Stimulated activated memory B cell treated with anti-CD40 and anti-IgM and Interleukin-4, amounts not matched to agents 10 μg/mL and 1 μg/mL and 100 μg/mL, for 72 hours (primary cell): Measurements from ENCODE around the gene RELT.

Experiments
- ATAC-seq: fragments of 150-1000 bp; cut with Tn5 transposase; 2 replicates; pipeline ENCODE4 v1.10.0; 2021
- H3K27ac Mint-ChIP-seq: one replicate; pipeline ENCODE4 v1.8.0; 2022; ENCODE audit warnings: mild to moderate bottlenecking, mixed read lengths
- H3K27me3 Mint-ChIP-seq: one replicate; pipeline ENCODE4 v1.8.0; 2022; ENCODE audit warnings: mixed read lengths
- H3K36me3 Mint-ChIP-seq: one replicate; pipeline ENCODE4 v1.8.0; 2022; ENCODE audit warnings: mixed read lengths
- H3K4me1 Mint-ChIP-seq: one replicate; pipeline ENCODE4 v1.8.0; 2022; ENCODE audit warnings: mixed read lengths
- H3K4me3 Mint-ChIP-seq: one replicate; pipeline ENCODE4 v1.8.0; 2022; ENCODE audit warnings: mild to moderate bottlenecking, moderate library complexity, mixed read lengths
- H3K9me3 Mint-ChIP-seq: one replicate; pipeline ENCODE4 v1.8.0; 2022; ENCODE audit warnings: mixed read lengths

The RELT gene

DNA sequence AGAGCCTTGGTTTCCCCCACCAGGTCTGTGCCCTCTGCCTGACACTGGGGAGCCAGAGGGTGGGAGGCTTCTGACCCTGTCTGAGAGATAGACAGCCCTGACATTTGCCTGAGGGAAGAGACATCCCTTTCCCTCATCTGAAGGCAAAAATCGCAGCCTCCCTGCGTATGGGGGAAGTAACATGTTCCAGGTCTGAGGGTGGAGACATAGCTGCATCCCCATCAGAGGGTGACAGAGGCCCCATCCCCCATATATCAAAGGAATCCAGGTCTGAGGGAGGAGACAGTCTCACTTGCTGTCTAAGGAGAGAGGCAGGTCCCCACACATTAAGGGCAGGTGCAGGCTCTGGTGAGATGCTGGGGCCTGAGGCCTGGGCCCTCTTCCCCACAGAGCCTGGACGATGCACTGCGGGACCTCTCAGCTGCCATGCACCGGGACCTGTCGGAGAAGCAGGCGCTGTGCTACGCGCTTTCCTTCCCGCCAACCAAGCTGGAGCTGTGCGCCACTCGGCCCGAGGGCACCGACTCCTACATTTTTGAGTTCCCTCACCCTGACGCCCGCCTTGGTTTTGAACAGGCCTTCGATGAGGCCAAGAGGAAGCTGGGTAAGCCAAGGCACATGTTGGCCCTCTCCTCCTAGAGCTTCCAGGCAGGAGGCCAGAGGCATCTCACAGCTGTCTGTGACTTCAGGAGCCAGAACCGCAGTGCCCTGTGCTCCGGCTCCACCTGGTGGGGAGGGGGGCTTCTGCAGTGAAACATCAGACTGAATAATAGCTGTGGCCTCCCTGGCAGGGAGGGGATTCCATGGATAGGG, 16.1 kb upstream of the RELT start:
- no peaks in the 10 kb centered on the region for H3K9me3 Mint-ChIP-seq
- H3K27me3 Mint-ChIP-seq: no peaks in the 10 kb centered on the region
- no peak for ATAC-seq
- H3K27ac Mint-ChIP-seq: no peak overlapping the region
- H3K4me3 Mint-ChIP-seq: no peak overlapping the region
- H3K36me3 Mint-ChIP-seq: peaks cover 46% of the 10 kb centered on the region
- H3K4me1 Mint-ChIP-seq: peaks cover 23% of the 10 kb centered on the region

DNA sequence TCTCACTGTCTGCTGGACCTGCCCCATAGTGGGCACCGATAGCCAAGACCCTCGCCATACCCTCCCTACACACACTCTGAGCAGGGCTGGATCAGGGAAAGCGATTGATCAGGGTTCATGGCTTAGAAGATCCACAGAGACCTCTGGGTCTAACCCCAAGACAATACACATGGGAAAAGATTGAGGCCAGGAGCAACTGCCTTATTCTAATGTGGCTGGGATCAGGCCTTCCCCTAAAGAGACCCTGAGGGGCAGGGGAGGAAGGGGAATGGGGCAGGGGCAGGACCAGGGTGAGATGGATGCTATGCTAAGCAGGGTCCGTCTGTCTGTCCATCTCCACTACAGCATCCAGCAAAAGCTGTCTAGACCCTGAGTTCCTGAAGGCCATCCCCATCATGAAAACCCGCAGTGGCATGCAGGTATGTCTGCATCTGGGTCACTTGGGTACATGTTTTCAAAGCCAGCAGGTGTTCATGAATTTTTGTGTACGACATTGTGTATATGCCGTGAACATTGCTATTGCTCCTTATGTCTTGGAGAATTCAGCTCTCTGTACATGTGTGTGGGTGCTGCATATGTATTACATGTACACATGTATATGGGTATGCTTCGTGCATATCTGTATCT, 15.3 kb upstream of the RELT start:
- no peak for ATAC-seq
- H3K36me3 Mint-ChIP-seq: peaks cover 49% of the 10 kb centered on the region
- H3K4me3 Mint-ChIP-seq: no peak overlapping the region
- H3K9me3 Mint-ChIP-seq: no peaks in the 10 kb centered on the region
- H3K4me1 Mint-ChIP-seq: peaks cover 27% of the 10 kb centered on the region
- no peak overlapping the region for H3K27ac Mint-ChIP-seq
- H3K27me3 Mint-ChIP-seq: no peaks in the 10 kb centered on the region

DNA sequence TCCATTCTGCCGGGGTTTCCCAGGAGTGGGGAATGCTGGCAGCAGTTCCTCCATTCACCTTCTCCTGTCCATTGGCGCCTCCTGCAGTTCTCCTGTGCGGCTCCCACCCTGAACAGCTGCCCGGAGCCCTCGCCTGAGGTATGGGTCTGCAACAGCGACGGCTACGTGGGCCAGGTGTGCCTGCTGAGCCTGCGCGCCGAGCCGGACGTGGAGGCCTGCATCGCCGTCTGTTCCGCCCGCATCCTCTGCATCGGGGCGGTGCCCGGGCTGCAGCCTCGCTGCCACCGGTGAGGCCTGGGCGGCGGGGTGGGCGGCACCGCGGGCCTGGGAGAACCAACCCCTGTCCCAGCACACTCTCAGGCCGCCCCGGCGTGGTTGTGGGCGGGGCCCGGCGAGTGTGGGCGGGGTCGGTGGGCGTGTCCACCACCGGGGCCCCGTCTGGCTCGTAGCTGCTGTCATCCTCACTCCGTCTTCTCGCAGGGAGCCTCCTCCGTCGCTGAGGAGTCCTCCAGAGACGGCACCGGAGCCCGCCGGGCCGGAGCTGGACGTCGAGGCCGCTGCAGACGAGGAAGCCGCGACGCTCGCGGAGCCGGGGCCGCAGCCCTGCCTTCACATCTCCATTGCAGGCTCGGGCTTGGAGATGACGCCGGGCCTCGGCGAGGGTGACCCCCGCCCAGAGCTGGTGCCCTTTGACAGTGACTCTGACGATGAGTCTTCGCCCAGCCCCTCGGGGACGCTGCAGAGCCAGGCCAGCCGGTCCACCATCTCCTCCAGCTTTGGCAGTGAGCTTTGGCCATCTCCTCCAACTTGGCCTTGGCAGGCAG, 14.0 kb upstream of the RELT start:
- Mint-ChIP-seq H3K36me3 (peaks cover 44% of the 10 kb centered on the region), H3K27me3 (no peaks in the 10 kb centered on the region), H3K27ac (peak overlapping the region; percentile 80), H3K9me3 (no peaks in the 10 kb centered on the region), H3K4me3 (no peak overlapping the region), H3K4me1 (peaks cover 40% of the 10 kb centered on the region)
- peak; percentile 35 for ATAC-seq

DNA sequence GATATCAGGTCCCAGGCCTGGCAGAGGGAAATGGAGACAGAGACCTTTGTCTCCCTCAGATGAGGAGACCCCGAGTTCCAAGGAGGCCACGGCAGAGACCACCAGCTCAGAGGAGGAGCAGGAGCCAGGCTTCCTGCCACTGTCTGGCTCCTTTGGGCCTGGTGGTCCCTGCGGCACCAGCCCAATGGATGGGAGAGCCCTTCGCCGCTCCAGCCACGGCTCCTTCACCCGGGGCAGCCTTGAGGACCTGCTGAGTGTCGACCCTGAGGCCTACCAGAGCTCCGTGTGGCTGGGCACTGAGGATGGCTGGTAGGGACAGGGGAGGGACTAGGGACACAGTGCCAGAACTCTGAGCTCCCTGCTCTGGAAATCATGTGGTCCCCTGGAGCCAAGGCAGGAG, 13.1 kb upstream of the RELT start:
- no peak for ATAC-seq
- peaks cover 50% of the 10 kb centered on the region for H3K4me1 Mint-ChIP-seq
- H3K36me3 Mint-ChIP-seq: peaks cover 35% of the 10 kb centered on the region
- peak overlapping the region; percentile 80 for H3K27ac Mint-ChIP-seq
- H3K4me3 Mint-ChIP-seq: no peak overlapping the region
- H3K27me3 Mint-ChIP-seq: no peaks in the 10 kb centered on the region
- H3K9me3 Mint-ChIP-seq: no peaks in the 10 kb centered on the region

DNA sequence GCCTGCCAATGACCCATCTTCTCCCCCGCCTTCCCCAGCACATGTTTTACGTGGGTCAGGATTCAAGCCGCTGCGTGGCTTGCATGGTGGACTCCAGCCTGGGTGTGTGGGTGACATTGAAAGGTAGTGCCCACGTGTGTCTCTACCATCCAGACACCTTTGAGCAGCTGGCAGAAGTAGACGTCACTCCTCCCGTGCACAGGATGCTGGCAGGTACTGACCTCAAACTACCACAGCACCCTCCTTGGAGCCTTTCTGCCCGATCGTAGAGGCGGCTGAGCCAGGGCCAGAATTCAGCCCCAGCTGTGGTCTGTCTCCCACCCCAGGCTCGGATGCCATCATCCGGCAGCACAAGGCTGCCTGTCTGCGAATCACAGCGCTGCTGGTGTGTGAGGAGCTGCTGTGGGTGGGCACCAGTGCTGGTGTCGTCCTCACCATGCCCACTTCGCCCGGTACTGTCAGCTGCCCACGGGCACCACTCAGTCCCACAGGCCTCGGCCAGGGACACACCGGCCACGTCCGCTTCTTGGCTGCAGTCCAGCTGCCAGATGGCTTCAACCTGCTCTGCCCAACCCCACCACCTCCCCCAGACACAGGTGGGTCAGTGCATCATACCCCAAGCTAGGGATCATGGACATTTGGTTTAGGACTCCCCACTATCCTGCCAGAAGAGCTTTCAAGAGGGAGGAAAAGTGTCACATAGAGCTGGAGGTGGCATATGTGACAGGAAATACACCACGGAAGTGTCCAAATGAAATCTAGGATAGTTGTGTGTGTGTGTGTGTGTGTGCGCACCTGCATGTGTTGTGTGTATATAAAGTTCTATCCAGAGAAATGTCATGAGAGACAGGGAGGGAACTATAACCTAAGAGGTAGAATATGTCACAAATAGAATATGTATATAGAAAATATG, 10.6 kb upstream of the RELT start:
- Mint-ChIP-seq H3K27me3 (no peaks in the 10 kb centered on the region), H3K4me3 (no peak overlapping the region), H3K4me1 (peaks cover 57% of the 10 kb centered on the region), H3K36me3 (peaks cover 35% of the 10 kb centered on the region), H3K9me3 (no peaks in the 10 kb centered on the region), H3K27ac (peak overlapping the region; percentile 75)
- ATAC-seq: no peak

DNA sequence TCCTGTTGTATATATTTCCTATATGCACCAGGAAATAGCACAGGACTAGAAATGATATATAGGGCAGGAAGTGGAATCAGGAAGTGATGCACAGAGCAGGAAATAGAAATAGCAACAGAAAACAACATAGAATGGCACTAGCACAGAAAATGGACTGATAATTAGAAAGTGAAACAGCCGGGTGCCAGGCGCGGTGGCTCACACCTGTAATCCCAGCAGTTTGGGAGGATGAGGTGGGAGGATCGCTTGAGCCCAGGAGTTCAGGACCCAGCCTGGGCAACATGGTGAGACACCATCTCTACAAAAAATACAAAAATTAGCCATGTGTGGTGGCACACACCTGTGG, 10.0 kb upstream of the RELT start:
- H3K4me1 Mint-ChIP-seq: peaks cover 61% of the 10 kb centered on the region
- ATAC-seq: no peak
- H3K27me3 Mint-ChIP-seq: no peaks in the 10 kb centered on the region
- H3K27ac Mint-ChIP-seq: peak overlapping the region; percentile 75
- H3K9me3 Mint-ChIP-seq: no peaks in the 10 kb centered on the region
- H3K36me3 Mint-ChIP-seq: peaks cover 35% of the 10 kb centered on the region
- no peak overlapping the region for H3K4me3 Mint-ChIP-seq

DNA sequence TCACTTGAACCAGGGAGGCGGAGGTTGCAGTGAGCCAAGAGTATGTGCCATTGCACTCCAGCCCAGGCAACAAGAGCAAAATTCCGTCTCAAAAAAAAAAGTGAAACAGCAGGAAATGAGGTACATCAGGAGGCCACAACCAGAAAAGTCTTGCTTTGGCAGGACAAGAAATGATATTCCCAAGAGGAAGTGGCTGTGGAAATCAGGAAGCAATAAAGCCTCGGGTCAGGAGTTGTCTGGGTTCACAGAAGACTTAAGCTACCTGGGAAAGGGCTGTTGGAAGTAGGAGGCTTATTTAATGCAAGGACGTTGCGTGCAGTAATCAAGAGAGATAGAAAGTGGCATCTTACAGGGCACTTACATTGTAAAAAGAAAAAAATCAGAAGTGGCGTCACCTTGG, 9.2 kb upstream of the RELT start:
- Mint-ChIP-seq H3K36me3 (peaks cover 35% of the 10 kb centered on the region), H3K4me1 (peaks cover 69% of the 10 kb centered on the region), H3K9me3 (no peaks in the 10 kb centered on the region), H3K27ac (peak overlapping the region; percentile 75), H3K27me3 (no peaks in the 10 kb centered on the region), H3K4me3 (no peak overlapping the region)
- ATAC-seq: no peak

DNA sequence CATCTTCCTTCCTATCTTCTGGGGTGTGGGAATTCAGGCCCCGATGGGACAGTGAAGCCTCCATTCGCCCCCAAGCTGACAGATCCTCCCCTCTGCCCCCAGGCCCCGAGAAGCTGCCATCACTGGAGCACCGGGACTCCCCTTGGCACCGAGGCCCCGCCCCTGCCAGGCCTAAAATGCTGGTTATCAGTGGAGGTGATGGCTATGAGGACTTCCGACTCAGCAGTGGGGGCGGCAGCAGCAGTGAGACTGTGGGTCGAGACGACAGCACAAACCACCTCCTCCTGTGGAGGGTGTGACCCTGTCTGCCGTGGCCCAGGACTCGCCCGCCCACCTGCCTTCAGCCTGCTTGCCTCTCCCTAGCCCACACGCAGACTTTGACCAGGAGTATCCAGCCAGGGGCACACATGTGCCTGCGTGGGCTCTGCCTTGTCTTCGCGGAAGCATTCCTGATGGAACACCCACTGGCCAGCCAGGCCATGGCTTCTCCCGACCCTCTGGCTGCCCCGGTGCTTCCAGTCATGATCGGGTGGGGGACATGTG, 8.6 kb upstream of the RELT start:
- Mint-ChIP-seq H3K27me3 (no peaks in the 10 kb centered on the region), H3K4me1 (peaks cover 73% of the 10 kb centered on the region), H3K36me3 (peaks cover 32% of the 10 kb centered on the region), H3K27ac (peak overlapping the region; percentile 75), H3K4me3 (no peak overlapping the region), H3K9me3 (no peaks in the 10 kb centered on the region)
- peak; percentile 42 for ATAC-seq

DNA sequence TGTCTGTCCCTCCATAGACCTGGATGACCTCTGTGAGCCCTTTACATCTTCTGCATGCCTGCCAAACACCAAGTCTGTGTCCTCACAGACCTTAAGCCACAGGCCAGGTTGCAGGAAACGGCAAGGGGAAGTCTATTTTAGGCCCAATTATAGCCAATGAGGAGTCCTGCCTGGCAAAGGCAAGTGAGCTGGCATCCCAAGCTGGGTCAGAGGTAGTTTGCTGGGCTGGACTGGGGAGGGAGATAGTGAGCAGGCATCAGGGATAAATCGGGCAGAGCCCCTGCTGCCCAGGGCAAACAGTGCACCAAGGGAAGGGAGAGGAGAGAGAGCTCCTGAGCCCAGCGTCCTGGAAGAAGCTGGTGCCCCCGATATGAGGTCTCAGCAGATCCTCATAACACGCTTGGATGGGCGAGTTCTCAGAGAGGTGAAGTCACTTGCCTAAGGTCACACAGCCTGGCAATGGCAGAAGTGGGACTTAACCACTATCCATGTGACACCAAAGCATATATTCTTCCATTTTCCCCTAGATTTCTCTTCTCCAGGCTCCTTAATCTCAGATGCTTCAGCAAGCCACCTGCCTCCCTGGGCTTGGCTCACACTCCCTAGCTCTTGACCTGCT, 3.7 kb upstream of the RELT start:
- no peak overlapping the region for H3K4me3 Mint-ChIP-seq
- peak overlapping the region; percentile 72 for H3K27ac Mint-ChIP-seq
- no peaks in the 10 kb centered on the region for H3K9me3 Mint-ChIP-seq
- no peaks in the 10 kb centered on the region for H3K27me3 Mint-ChIP-seq
- peaks cover 51% of the 10 kb centered on the region for H3K4me1 Mint-ChIP-seq
- ATAC-seq: no peak
- peaks cover 7% of the 10 kb centered on the region for H3K36me3 Mint-ChIP-seq

DNA sequence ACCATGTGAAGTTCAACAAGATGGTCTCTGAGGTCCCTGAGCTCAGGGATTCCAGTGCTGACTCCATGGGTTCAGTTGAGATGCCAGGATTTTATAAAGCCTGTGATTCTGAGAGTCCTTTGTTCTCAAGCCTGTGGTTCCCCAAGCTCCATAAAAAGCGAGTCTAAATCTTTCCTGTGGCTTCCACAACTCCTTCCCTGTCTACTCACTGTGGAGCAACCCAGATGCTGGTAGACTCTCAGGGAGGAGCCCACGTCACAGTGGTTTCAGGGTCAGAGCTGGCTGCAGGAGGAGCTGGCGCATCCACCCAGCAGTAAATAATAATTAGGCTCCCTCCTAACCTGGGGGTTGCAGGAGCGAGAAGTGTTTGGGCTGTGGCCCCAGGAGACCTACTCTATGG, 2.0 kb upstream of the RELT start:
- Mint-ChIP-seq H3K36me3 (peaks cover 21% of the 10 kb centered on the region), H3K4me3 (no peak overlapping the region), H3K4me1 (peaks cover 53% of the 10 kb centered on the region), H3K27ac (no peak overlapping the region), H3K27me3 (no peaks in the 10 kb centered on the region), H3K9me3 (no peaks in the 10 kb centered on the region)
- no peak for ATAC-seq

DNA sequence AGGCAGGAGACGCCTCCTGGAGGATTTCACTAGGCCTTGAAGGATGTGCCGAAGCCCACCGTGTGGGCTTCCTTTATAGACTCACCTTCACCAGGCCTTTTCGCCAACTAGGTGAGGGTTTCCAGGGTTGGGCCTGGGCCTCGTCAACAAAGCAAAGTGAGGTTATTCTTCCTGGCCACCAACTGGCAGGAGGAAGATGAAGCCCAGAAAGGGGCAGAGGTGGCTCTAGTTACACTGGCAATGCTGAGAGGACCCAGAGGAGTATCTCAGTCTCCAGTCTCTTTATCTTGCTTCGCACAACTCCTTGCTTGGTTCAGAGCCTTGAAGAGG, 404 bp upstream of the RELT start:
- no peak for ATAC-seq
- peaks cover 69% of the 10 kb centered on the region for H3K4me1 Mint-ChIP-seq
- H3K9me3 Mint-ChIP-seq: no peaks in the 10 kb centered on the region
- H3K4me3 Mint-ChIP-seq: peak overlapping the region; percentile 95
- H3K27ac Mint-ChIP-seq: peak overlapping the region; percentile 90
- H3K36me3 Mint-ChIP-seq: peaks cover 22% of the 10 kb centered on the region
- no peaks in the 10 kb centered on the region for H3K27me3 Mint-ChIP-seq

DNA sequence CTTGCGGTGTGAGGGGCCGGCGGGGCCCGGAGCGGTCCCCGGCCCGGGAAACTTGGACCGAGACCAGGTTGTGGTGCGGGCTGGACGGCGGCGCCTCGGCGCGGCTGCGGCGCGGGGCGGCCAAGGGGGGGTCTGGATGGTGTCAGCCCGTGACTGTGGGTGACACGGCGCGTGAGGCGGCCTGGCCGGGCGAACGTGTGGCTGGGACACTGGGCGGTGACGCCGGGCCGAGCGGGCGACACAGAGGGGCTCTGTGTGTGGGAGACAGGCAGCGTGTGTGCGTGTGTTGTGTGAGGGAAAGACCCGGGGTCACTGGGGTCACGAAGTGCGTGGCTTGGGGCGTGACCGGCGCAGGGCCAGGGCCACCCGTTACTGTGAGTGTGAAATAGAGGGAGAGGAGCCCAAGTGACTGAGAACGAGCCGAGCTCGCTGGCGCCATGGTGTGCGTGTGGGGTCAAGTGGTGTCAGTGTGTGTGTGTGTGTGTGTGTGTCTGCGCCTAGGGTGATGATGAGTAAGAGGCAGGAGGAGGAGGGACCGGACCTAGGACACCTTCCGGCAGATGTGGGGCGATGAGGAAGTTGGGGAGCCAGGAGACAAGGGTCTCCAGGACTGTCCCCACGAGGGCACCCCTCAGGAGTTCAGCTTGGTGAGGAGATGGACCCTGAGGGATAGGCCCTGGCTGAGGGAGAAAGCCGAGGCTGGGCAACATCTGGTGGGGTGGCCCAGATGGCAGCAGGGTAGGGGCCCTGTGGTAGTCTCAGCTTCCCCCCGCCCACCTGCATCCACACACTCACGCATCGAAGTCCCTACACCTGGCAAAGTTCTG, 817 bp downstream of the RELT start:
- no peaks in the 10 kb centered on the region for H3K9me3 Mint-ChIP-seq
- no peaks in the 10 kb centered on the region for H3K27me3 Mint-ChIP-seq
- peaks cover 69% of the 10 kb centered on the region for H3K4me1 Mint-ChIP-seq
- peaks cover 28% of the 10 kb centered on the region for H3K36me3 Mint-ChIP-seq
- ATAC-seq: peak; percentile 52
- peak overlapping the region; percentile 95 for H3K4me3 Mint-ChIP-seq
- peak overlapping the region; percentile 90 for H3K27ac Mint-ChIP-seq

DNA sequence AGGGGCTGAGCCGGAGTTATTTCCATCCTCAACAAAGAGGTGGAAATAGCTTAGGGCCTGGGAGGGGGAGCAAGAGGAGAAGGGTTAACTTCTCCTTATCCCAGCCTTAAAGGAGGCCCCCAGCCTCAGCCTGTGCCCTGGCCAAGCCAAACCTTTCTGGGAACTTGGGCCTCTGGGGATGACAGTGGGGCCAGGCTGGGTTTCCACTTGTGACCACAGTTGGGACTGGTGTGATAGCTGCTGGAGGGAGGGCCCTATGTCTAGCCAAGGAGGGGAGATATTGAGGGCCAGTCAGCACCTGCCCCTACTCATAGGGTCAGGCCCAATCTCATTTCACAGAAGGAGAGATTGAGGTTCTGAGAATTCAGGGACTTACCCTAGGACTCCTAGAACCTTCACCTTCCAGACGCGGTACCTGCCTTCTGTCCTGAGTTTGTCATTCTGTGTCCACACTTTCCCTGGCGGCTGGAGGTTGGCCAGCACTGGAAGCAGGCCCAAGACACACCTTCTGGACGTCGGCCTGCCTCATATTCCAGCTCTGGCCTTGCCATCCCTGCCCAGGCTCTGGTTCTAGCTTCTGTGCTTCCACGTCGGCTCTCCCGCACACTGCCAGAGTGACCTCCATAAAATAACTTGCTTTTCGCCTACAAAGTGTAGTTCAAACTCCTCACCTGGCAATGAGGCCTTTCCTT, 3.1 kb downstream of the RELT start:
- Mint-ChIP-seq H3K36me3 (peaks cover 32% of the 10 kb centered on the region), H3K4me3 (peak overlapping the region; percentile 95)

More for the DNA sequence above, 3.1 kb downstream of the RELT start:
- H3K9me3 Mint-ChIP-seq: no peaks in the 10 kb centered on the region
- peaks cover 80% of the 10 kb centered on the region for H3K4me1 Mint-ChIP-seq
- H3K27me3 Mint-ChIP-seq: no peaks in the 10 kb centered on the region
- no peak for ATAC-seq
- peak overlapping the region; percentile 90 for H3K27ac Mint-ChIP-seq
